Transverse colon (tissue), 4 donors: ENCODE measurements around the gene APOL5.

Source experiments
- EP300 ChIP-seq: sonication (generic); formaldehyde crosslinking; IDR thresholded peaks from one replicate; pipeline ENCODE4 v1.6.1; 2017; ENCODE audit warnings: antibody characterized with exemption, low read depth
- POLR2A ChIP-seq: fragments of 450-650 bp; IDR thresholded peaks from one replicate; pipeline ENCODE4 v1.6.1; 2016; ENCODE audit warnings: antibody characterized with exemption, mild to moderate bottlenecking, moderate library complexity
- POLR2AphosphoS5 ChIP-seq, 3 donors: sonication (generic); formaldehyde crosslinking; IDR thresholded peaks; one replicate each; pipeline ENCODE4 v1.6.1; 2016; ENCODE audit warnings: antibody characterized with exemption in 3 of 3
- TF ChIP-seq, protein P1 (sequence below), 5 experiments: fragments of 200-600 bp in 3 of 5; fragments of 450-650 bp in 2 of 5; sonication (generic) in 3 of 5; IDR thresholded peaks; 1 replicate in 2 of 5; 2 replicates in 3 of 5; pipeline ENCODE4 v1.5.1; 2016 to 2017; ENCODE audit warnings: antibody characterized with exemption in 5 of 5, inconsistent platforms in 3 of 5, mild to moderate bottlenecking in 2 of 5, moderate library complexity in 1 of 5

DNA sequence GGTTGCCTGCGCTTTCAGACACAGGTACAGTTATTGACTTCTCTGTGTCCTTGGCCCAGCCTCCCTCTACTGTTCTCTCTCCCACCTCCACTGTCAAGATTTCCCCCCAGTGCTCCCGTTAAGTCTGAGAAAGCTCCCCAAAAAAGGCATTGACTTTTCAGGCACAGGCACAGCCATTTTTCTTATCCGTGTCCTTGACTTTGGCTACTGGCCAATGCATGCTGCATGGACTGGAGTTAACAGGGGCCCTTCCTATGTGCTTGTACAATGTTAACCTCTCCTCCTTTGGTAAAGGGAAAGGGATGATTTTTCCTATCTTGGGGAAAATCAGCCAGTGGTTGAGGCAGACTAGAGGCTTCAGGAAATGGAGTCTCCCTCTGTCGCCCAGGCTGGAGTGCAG is 4.3 kb downstream of the APOL5 start:
- TF ChIP-seq EP300 (no peak), POLR2AphosphoS5 (IDR thresholded peaks at IDR 0.05) (no peak), POLR2A (no peak)
- TF ChIP-seq, protein P1, sequence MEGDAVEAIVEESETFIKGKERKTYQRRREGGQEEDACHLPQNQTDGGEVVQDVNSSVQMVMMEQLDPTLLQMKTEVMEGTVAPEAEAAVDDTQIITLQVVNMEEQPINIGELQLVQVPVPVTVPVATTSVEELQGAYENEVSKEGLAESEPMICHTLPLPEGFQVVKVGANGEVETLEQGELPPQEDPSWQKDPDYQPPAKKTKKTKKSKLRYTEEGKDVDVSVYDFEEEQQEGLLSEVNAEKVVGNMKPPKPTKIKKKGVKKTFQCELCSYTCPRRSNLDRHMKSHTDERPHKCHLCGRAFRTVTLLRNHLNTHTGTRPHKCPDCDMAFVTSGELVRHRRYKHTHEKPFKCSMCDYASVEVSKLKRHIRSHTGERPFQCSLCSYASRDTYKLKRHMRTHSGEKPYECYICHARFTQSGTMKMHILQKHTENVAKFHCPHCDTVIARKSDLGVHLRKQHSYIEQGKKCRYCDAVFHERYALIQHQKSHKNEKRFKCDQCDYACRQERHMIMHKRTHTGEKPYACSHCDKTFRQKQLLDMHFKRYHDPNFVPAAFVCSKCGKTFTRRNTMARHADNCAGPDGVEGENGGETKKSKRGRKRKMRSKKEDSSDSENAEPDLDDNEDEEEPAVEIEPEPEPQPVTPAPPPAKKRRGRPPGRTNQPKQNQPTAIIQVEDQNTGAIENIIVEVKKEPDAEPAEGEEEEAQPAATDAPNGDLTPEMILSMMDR (IDR thresholded peaks at IDR 0.05), result no peak
